Suprapubic skin (tissue), 3 donors: ENCODE results near the gene MIER2.

Source experiments
- POLR2A ChIP-seq, 2 donors: fragments of 450-650 bp; IDR thresholded peaks; one replicate each; pipeline ENCODE4 v1.6.1; 2017; ENCODE audit warnings: antibody characterized with exemption in 2 of 2, mild to moderate bottlenecking in 2 of 2, moderate library complexity in 2 of 2
- TF ChIP-seq, protein P1 (sequence below), 2 donors: fragments of 200-600 bp in 1 of 2; fragments of 450-650 bp in 1 of 2; sonication (generic) in 1 of 2; IDR thresholded peaks; one replicate each; pipeline ENCODE4 v1.5.1; 2016 to 2019; ENCODE audit warnings: antibody characterized with exemption in 2 of 2, mild to moderate bottlenecking in 1 of 2, moderate library complexity in 1 of 2

DNA sequence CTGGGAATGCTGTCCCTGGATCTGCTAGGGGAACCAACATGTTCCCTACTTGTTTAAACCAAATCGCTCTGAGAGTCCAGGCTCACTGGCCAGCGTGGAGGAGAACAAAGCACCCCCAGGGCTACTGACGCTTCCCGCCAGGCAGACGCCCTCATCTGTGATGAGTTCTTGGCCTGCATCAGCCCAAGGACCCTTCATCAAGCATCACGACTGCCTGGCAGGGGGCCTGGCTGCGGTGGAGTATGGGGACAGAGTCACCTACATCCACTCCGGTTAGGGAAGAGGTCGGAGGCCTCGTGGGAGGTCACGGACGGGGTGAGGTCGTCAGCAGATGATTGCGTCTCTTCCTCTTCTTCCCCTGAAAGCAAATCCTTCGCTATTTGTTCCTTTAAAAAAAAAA lies 17.7 kb downstream of the MIER2 start:
- TF ChIP-seq POLR2A (IDR thresholded peaks at IDR 0.05), result no peak
- TF ChIP-seq, protein P1, sequence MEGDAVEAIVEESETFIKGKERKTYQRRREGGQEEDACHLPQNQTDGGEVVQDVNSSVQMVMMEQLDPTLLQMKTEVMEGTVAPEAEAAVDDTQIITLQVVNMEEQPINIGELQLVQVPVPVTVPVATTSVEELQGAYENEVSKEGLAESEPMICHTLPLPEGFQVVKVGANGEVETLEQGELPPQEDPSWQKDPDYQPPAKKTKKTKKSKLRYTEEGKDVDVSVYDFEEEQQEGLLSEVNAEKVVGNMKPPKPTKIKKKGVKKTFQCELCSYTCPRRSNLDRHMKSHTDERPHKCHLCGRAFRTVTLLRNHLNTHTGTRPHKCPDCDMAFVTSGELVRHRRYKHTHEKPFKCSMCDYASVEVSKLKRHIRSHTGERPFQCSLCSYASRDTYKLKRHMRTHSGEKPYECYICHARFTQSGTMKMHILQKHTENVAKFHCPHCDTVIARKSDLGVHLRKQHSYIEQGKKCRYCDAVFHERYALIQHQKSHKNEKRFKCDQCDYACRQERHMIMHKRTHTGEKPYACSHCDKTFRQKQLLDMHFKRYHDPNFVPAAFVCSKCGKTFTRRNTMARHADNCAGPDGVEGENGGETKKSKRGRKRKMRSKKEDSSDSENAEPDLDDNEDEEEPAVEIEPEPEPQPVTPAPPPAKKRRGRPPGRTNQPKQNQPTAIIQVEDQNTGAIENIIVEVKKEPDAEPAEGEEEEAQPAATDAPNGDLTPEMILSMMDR (IDR thresholded peaks at IDR 0.05), result no peak
